Measurements from ENCODE around the gene LRRC9.

LRRC9 gene

GRCh38 chr14:59998564-59998963 is 78.6 kb downstream of the LRRC9 start:
- no peak overlapping the region for H3K4me3 ChIP-seq (ENCODE audit: insufficient read depth, low read length, poor library complexity, severe bottlenecking)
- no peak overlapping the region for H2AFZ ChIP-seq (ENCODE audit: low read depth, low read length, severe bottlenecking)
- no peaks in the 10 kb centered on the region for H3K9me2 ChIP-seq (replicated peaks; ENCODE audit: insufficient read depth, low read length)
- H3K9ac ChIP-seq (ENCODE audit: low read length): no peak overlapping the region
- no peak overlapping the region for H3K4me2 ChIP-seq (ENCODE audit: low read depth, low read length, poor library complexity, severe bottlenecking)
- no peaks in the 10 kb centered on the region for H3K27me3 ChIP-seq (ENCODE audit: low read length)
- no peak for TF ChIP-seq CTCF (IDR thresholded peaks at IDR 0.05; ENCODE audit: insufficient read depth, low read length, poor library complexity, severe bottlenecking)
- no peak for TF ChIP-seq EZH2phosphoT487 (conservative IDR thresholded peaks at IDR 0.05; ENCODE audit: low read length)
- no peaks in the 10 kb centered on the region for H3K9me3 ChIP-seq (ENCODE audit: insufficient read depth, low read length)
- no peaks in the 10 kb centered on the region for H3F3A ChIP-seq (ENCODE audit: insufficient read depth)
- no peaks in the 10 kb centered on the region for H4K20me1 ChIP-seq (ENCODE audit: low read depth, low read length)
- no peak overlapping the region for H3K27ac ChIP-seq (ENCODE audit: low read depth, low read length)
- H3K36me3 ChIP-seq (ENCODE audit: low read length): no peaks in the 10 kb centered on the region
- no peaks in the 10 kb centered on the region for H3K79me2 ChIP-seq (ENCODE audit: insufficient read depth, low read length)

GRCh38 chr14:60002819-60003492 is 83.0 kb downstream of the LRRC9 start:
- no peak overlapping the region for H3K27ac ChIP-seq (ENCODE audit: low read depth, low read length)
- no peaks in the 10 kb centered on the region for H4K20me1 ChIP-seq (ENCODE audit: low read depth, low read length)
- H3K9me2 ChIP-seq (replicated peaks; ENCODE audit: insufficient read depth, low read length): no peaks in the 10 kb centered on the region

DNA sequence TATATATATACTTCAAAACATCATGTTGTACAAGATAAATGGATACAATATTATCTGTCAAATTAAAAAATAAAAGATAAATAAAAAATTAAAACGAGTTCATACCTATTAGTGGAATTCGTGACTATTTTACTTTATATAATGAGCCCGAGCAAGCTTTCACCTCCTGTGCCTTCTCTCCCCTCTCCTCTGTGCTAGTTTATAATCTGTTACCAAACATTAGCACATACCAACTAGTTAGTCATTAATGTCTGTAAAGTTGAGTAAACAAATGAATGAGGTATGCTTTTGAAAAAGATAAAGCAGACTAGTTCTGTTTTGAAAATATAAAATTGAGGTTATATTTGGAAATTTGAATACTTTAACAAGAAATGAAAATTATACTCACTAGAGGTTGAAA is 84.0 kb downstream of the LRRC9 start:
- TF ChIP-seq EZH2phosphoT487 (conservative IDR thresholded peaks at IDR 0.05; ENCODE audit: low read length) (no peak), CTCF (IDR thresholded peaks at IDR 0.05; ENCODE audit: insufficient read depth, low read length, poor library complexity, severe bottlenecking) (no peak)
- Histone ChIP-seq H3K36me3 (ENCODE audit: low read length) (no peaks in the 10 kb centered on the region), H3K9me2 (replicated peaks; ENCODE audit: insufficient read depth, low read length) (no peaks in the 10 kb centered on the region), H3K4me2 (ENCODE audit: low read depth, low read length, poor library complexity, severe bottlenecking) (no peak overlapping the region), H3K27me3 (ENCODE audit: low read length) (no peaks in the 10 kb centered on the region), H3K9me3 (ENCODE audit: insufficient read depth, low read length) (no peaks in the 10 kb centered on the region), H3K79me2 (ENCODE audit: insufficient read depth, low read length) (no peaks in the 10 kb centered on the region), H4K20me1 (ENCODE audit: low read depth, low read length) (no peaks in the 10 kb centered on the region), H3K27ac (ENCODE audit: low read depth, low read length) (no peak overlapping the region), H3K4me3 (ENCODE audit: insufficient read depth, low read length, poor library complexity, severe bottlenecking) (no peak overlapping the region), H2AFZ (ENCODE audit: low read depth, low read length, severe bottlenecking) (no peak overlapping the region), H3F3A (ENCODE audit: insufficient read depth) (no peaks in the 10 kb centered on the region), H3K9ac (ENCODE audit: low read length) (no peak overlapping the region)

More at GRCh38 chr14:60002819-60003492, 83.0 kb downstream of the LRRC9 start:
- TF ChIP-seq CTCF (IDR thresholded peaks at IDR 0.05; ENCODE audit: insufficient read depth, low read length, poor library complexity, severe bottlenecking): no peak
- no peak for TF ChIP-seq EZH2phosphoT487 (conservative IDR thresholded peaks at IDR 0.05; ENCODE audit: low read length)
- H3K9ac ChIP-seq (ENCODE audit: low read length): no peak overlapping the region
- no peaks in the 10 kb centered on the region for H3K36me3 ChIP-seq (ENCODE audit: low read length)
- no peaks in the 10 kb centered on the region for H3F3A ChIP-seq (ENCODE audit: insufficient read depth)
- no peaks in the 10 kb centered on the region for H3K79me2 ChIP-seq (ENCODE audit: insufficient read depth, low read length)
- H3K4me3 ChIP-seq (ENCODE audit: insufficient read depth, low read length, poor library complexity, severe bottlenecking): no peak overlapping the region
- H3K27me3 ChIP-seq (ENCODE audit: low read length): no peaks in the 10 kb centered on the region
- H3K9me3 ChIP-seq (ENCODE audit: insufficient read depth, low read length): no peaks in the 10 kb centered on the region
- no peak overlapping the region for H2AFZ ChIP-seq (ENCODE audit: low read depth, low read length, severe bottlenecking)
- H3K4me2 ChIP-seq (ENCODE audit: low read depth, low read length, poor library complexity, severe bottlenecking): no peak overlapping the region

Data from SU-DHL-6 (cell line).